WTC11 (cell line): ENCODE results near the gene TMEM145. TPM values are rescaled to one million over a fixed set of nuclear protein-coding genes. Genes with fewer than 3 reads are reported as not detected.

Experiments used
- ATAC-seq: fragments of 200-7000 bp; cut with Tn5 transposase; 2 replicates; pipeline ENCODE4 v1.10.0; 2021; ENCODE audit warnings: mild to moderate bottlenecking, moderate library complexity
- CTCF ChIA-PET: fragments of 300-600 bp; sonication (Branson Sonifier 250); formaldehyde crosslinking; loops from one replicate; lab custom pipeline; 2021; ENCODE audit warnings: antibody characterized with exemption; lab: Charles Lee
- POLR2A ChIA-PET: fragments of 350-600 bp; sonication (Branson Sonifier 250); formaldehyde crosslinking; loops from one replicate; lab custom pipeline; 2021; ENCODE audit warnings: antibody characterized with exemption; lab: Charles Lee
- DNase-seq: peaks from one replicate; pipeline ENCODE4 v3.0.0; 2021; ENCODE audit warnings: low spot score
- H3K27ac Mint-ChIP-seq: 2 replicates; pipeline ENCODE4 v1.8.0; 2021; ENCODE audit warnings: mixed read lengths
- H3K27me3 Mint-ChIP-seq: 2 replicates; pipeline ENCODE4 v1.8.0; 2021; ENCODE audit warnings: low read depth, mild to moderate bottlenecking, moderate library complexity, mixed read lengths
- H3K36me3 Mint-ChIP-seq: 2 replicates; pipeline ENCODE4 v1.8.0; 2021; ENCODE audit warnings: mixed read lengths
- H3K4me1 Mint-ChIP-seq: 2 replicates; pipeline ENCODE4 v1.8.0; 2022; ENCODE audit warnings: mixed read lengths
- H3K4me3 Mint-ChIP-seq: 2 replicates; pipeline ENCODE4 v1.8.0; 2021; ENCODE audit warnings: mild to moderate bottlenecking, moderate library complexity, mixed read lengths
- H3K9me3 Mint-ChIP-seq: 2 replicates; pipeline ENCODE4 v1.8.0; 2021; ENCODE audit warnings: mixed read lengths
- ATF1 ChIP-seq: sonication (generic); formaldehyde crosslinking; IDR thresholded peaks from 2 replicates; pipeline ENCODE4 v1.8.1; 2023; ENCODE audit warnings: mild to moderate bottlenecking, moderate library complexity, missing genetic modification reagents
- E2F4 ChIP-seq: sonication (generic); formaldehyde crosslinking; IDR thresholded peaks from 2 replicates; pipeline ENCODE4 v1.8.1; 2022; ENCODE audit warnings: low read depth, mild to moderate bottlenecking, moderate library complexity, missing genetic modification reagents, borderline replicate concordance
- ETV6 ChIP-seq: sonication (generic); formaldehyde crosslinking; IDR thresholded peaks from 2 replicates; pipeline ENCODE4 v1.8.1; 2022; ENCODE audit warnings: mild to moderate bottlenecking, missing genetic modification reagents
- GABPB1 ChIP-seq: sonication (generic); formaldehyde crosslinking; IDR thresholded peaks from 2 replicates; pipeline ENCODE4 v1.8.1; 2023; ENCODE audit warnings: mild to moderate bottlenecking, missing genetic modification reagents
- GRHL2 ChIP-seq: fragments of 250-450 bp; sonication (Bioruptor Pico); IDR thresholded peaks from 2 replicates; pipeline ENCODE4 v1.8.0; 2022; ENCODE audit warnings: mild to moderate bottlenecking, moderate library complexity; ENCODE audit not compliant: insufficient replicate concordance, severe bottlenecking
- HMGA2 ChIP-seq: fragments of 250-450 bp; sonication (Bioruptor Pico); IDR thresholded peaks from 2 replicates; pipeline ENCODE4 v1.4.0; 2021; ENCODE audit warnings: mild to moderate bottlenecking, moderate library complexity
- MXD4 ChIP-seq: fragments of 250-450 bp; sonication (Bioruptor Pico); IDR thresholded peaks from 2 replicates; pipeline ENCODE4 v1.8.0; 2021; ENCODE audit warnings: mild to moderate bottlenecking, moderate library complexity, borderline replicate concordance
- NFE2L1 ChIP-seq: sonication (generic); formaldehyde crosslinking; IDR thresholded peaks from 2 replicates; pipeline ENCODE4 v1.8.1; 2023; ENCODE audit warnings: missing genetic modification reagents
- NFYB ChIP-seq: sonication (generic); formaldehyde crosslinking; conservative IDR thresholded peaks from 2 replicates; pipeline ENCODE4 v1.8.0; 2022; ENCODE audit warnings: low read depth, missing genetic modification reagents
- NR2C2 ChIP-seq: sonication (generic); formaldehyde crosslinking; IDR thresholded peaks from 2 replicates; pipeline ENCODE4 v1.8.0; 2022; ENCODE audit warnings: mild to moderate bottlenecking, missing genetic modification reagents
- SOX15 ChIP-seq: fragments of 250-450 bp; sonication (Bioruptor Pico); IDR thresholded peaks from 2 replicates; pipeline ENCODE4 v1.9.0; 2021; ENCODE audit warnings: mild to moderate bottlenecking
- TEAD1 ChIP-seq: sonication (generic); formaldehyde crosslinking; IDR thresholded peaks from 2 replicates; pipeline ENCODE4 v1.8.0; 2022; ENCODE audit warnings: mild to moderate bottlenecking, missing genetic modification reagents
- TEAD4 ChIP-seq: sonication (generic); formaldehyde crosslinking; IDR thresholded peaks from 2 replicates; pipeline ENCODE4 v1.8.0; 2022; ENCODE audit warnings: mild to moderate bottlenecking, missing genetic modification reagents
- USF1 ChIP-seq: sonication (generic); formaldehyde crosslinking; IDR thresholded peaks from 2 replicates; pipeline ENCODE4 v1.8.0; 2022; ENCODE audit warnings: mild to moderate bottlenecking, missing genetic modification reagents
- ZMAT4 ChIP-seq: fragments of 250-450 bp; sonication (Bioruptor Pico); IDR thresholded peaks from 2 replicates; pipeline ENCODE4 v1.9.0; 2021; ENCODE audit warnings: mild to moderate bottlenecking
- ZNF232 ChIP-seq: sonication (generic); formaldehyde crosslinking; IDR thresholded peaks from 2 replicates; pipeline ENCODE4 v1.8.0; 2022; ENCODE audit warnings: mild to moderate bottlenecking, missing genetic modification reagents
- ZNF423 ChIP-seq: fragments of 250-450 bp; sonication (Bioruptor Pico); IDR thresholded peaks from 2 replicates; pipeline ENCODE4 v2.1.2; 2022; ENCODE audit warnings: mild to moderate bottlenecking, moderate library complexity
- total RNA-seq: library from RNA; stranded (reverse); gene quantifications from 3 replicates; pipeline ENCODE4 v1.2.3, GENCODE V29; 2021
- TF ChIP-seq, protein P1 (sequence below): sonication (generic); formaldehyde crosslinking; IDR thresholded peaks from 2 replicates; pipeline ENCODE4 v1.8.1; 2022; ENCODE audit warnings: mild to moderate bottlenecking, moderate library complexity, missing genetic modification reagents
- TF ChIP-seq, protein P2 (sequence below): sonication (generic); formaldehyde crosslinking; IDR thresholded peaks from 2 replicates; pipeline ENCODE4 v1.8.0; 2023; ENCODE audit warnings: missing genetic modification reagents
- TF ChIP-seq, protein P3 (sequence below): sonication (generic); formaldehyde crosslinking; IDR thresholded peaks from 2 replicates; pipeline ENCODE4 v1.8.1; 2023; ENCODE audit warnings: mild to moderate bottlenecking, missing genetic modification reagents

Gene TMEM145
- total RNA-seq, 1 experiment from 2014 or later, result 6.9 TPM

DNA sequence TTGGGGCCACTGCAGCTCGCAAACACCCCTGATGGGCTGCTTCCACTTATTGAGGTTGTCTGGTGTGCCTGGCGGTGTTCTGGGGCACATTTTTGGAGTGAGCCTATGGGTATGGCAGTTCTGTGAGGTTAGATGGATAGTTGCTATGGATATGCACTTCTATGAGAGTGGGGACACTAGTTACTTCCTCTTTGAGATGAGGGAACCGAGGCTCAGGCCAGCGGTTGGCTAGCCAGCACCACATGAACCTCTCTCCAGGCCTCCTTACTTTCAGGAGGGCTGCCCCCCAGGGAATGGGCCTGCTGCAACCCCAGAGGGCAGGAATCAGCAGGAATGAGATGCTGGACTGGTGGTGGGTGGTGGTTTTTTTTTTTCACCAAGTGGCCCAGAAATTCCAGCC is 24.7 kb upstream of the TMEM145 start (continued):
- TF ChIP-seq USF1 (CRISPR knock-in tag) (no peak), NR2C2 (CRISPR knock-in tag) (no peak), NFYB (CRISPR knock-in tag) (no peak), HMGA2 (CRISPR knock-in tag) (no peak), GABPB1 (CRISPR knock-in tag) (no peak), ATF1 (CRISPR knock-in tag) (no peak), TEAD4 (CRISPR knock-in tag) (no peak), GRHL2 (CRISPR knock-in tag) (no peak)
- TF ChIP-seq, protein P1, sequence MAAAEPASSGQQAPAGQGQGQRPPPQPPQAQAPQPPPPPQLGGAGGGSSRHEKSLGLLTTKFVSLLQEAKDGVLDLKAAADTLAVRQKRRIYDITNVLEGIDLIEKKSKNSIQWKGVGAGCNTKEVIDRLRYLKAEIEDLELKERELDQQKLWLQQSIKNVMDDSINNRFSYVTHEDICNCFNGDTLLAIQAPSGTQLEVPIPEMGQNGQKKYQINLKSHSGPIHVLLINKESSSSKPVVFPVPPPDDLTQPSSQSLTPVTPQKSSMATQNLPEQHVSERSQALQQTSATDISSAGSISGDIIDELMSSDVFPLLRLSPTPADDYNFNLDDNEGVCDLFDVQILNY, result no peak
- TF ChIP-seq, protein P2, sequence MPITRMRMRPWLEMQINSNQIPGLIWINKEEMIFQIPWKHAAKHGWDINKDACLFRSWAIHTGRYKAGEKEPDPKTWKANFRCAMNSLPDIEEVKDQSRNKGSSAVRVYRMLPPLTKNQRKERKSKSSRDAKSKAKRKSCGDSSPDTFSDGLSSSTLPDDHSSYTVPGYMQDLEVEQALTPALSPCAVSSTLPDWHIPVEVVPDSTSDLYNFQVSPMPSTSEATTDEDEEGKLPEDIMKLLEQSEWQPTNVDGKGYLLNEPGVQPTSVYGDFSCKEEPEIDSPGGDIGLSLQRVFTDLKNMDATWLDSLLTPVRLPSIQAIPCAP (CRISPR knock-in tag), result no peak
- TF ChIP-seq, all 79 proteins: peak for 0

GRCh38 chr19:42288881-42289555 is 24.1 kb upstream of the TMEM145 start:
- no peak overlapping the region for H3K27ac Mint-ChIP-seq
- peaks cover 21% of the 10 kb centered on the region for H3K36me3 Mint-ChIP-seq
- H3K4me1 Mint-ChIP-seq, result peaks cover 27% of the 10 kb centered on the region
- H3K9me3 Mint-ChIP-seq, result no peaks in the 10 kb centered on the region
- TF ChIP-seq ETV6 (CRISPR knock-in tag) (no peak), E2F4 (no peak), ZMAT4 (no peak), SOX15 (CRISPR knock-in tag) (no peak), MXD4 (CRISPR knock-in tag) (no peak), TEAD1 (CRISPR knock-in tag) (no peak), NFE2L1 (CRISPR knock-in tag) (no peak), ZNF423 (CRISPR knock-in tag) (no peak), ZNF232 (CRISPR knock-in tag) (no peak)
- TF ChIP-seq, protein P3, sequence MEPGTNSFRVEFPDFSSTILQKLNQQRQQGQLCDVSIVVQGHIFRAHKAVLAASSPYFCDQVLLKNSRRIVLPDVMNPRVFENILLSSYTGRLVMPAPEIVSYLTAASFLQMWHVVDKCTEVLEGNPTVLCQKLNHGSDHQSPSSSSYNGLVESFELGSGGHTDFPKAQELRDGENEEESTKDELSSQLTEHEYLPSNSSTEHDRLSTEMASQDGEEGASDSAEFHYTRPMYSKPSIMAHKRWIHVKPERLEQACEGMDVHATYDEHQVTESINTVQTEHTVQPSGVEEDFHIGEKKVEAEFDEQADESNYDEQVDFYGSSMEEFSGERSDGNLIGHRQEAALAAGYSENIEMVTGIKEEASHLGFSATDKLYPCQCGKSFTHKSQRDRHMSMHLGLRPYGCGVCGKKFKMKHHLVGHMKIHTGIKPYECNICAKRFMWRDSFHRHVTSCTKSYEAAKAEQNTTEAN (CRISPR knock-in tag), result no peak
- no peak for ATAC-seq
- H3K4me3 Mint-ChIP-seq, result no peak overlapping the region
- POLR2A ChIA-PET, result no interaction called here
- DNase-seq, result no peak
- CTCF ChIA-PET, result interaction anchor here (1.0 to 1.4 kb wide), 3 partner anchors 10 to 46 kb away, joined by 3 to 4 read pairs (median 3); partner anchors contain the start of gene GSK3A
- no peaks in the 10 kb centered on the region for H3K27me3 Mint-ChIP-seq
